HEK293T (cell line): ENCODE data around the gene GPR107.

Source experiments
- CTCF ChIA-PET: fragments of 350-600 bp; formaldehyde crosslinking; extraction: SDS; loops from one replicate; lab custom pipeline; 2021; ENCODE audit warnings: antibody characterized with exemption, inconsistent platforms; lab: Yijun Ruan, JAX
- POLR2A ChIA-PET: fragments of 350-600 bp; formaldehyde crosslinking; extraction: SDS; loops from one replicate; lab custom pipeline; 2020; ENCODE audit warnings: antibody characterized with exemption, inconsistent platforms; lab: Yijun Ruan, JAX
- DNase-seq: peaks from one replicate; pipeline ENCODE4 v3.0.0; 2012; ENCODE audit warnings: mixed read lengths; ENCODE audit errors: extremely low spot score
- ARNT ChIP-seq: fragments of 450-650 bp; IDR thresholded peaks from 2 replicates; pipeline ENCODE4 v1.6.1; 2017; ENCODE audit warnings: mild to moderate bottlenecking
- BHLHE40 ChIP-seq: fragments of 450-650 bp; IDR thresholded peaks from 2 replicates; pipeline ENCODE4 v1.6.1; 2016; ENCODE audit warnings: mild to moderate bottlenecking, moderate library complexity, borderline replicate concordance
- CTBP1 ChIP-seq: fragments of 450-650 bp; IDR thresholded peaks from 2 replicates; pipeline ENCODE4 v1.6.1; 2016; ENCODE audit warnings: borderline replicate concordance
- ELF4 ChIP-seq: fragments of 450-650 bp; IDR thresholded peaks from 2 replicates; pipeline ENCODE4 v1.6.1; 2017; ENCODE audit warnings: antibody characterized with exemption
- FOXA1 ChIP-seq: fragments of 450-650 bp; IDR thresholded peaks from 2 replicates; pipeline ENCODE4 v1.6.1; 2016; ENCODE audit warnings: mild to moderate bottlenecking
- FOXK2 ChIP-seq: fragments of 450-650 bp; IDR thresholded peaks from 2 replicates; pipeline ENCODE4 v1.6.1; 2016; ENCODE audit warnings: mild to moderate bottlenecking
- FOXM1 ChIP-seq: fragments of 450-650 bp; IDR thresholded peaks from 2 replicates; pipeline ENCODE4 v1.6.1; 2017; ENCODE audit warnings: mild to moderate bottlenecking, borderline replicate concordance
- HDGF ChIP-seq: fragments of 450-650 bp; IDR thresholded peaks from 2 replicates; pipeline ENCODE4 v1.6.1; 2017; ENCODE audit warnings: antibody characterized with exemption, borderline replicate concordance
- L3MBTL2 ChIP-seq: fragments of 450-650 bp; conservative IDR thresholded peaks from 2 replicates; pipeline ENCODE4 v1.6.1; 2016; ENCODE audit warnings: mild to moderate bottlenecking
- LEF1 ChIP-seq: fragments of 450-650 bp; IDR thresholded peaks from 2 replicates; pipeline ENCODE4 v1.6.1; 2017; ENCODE audit warnings: mild to moderate bottlenecking, borderline replicate concordance
- NFRKB ChIP-seq: fragments of 450-650 bp; IDR thresholded peaks from 2 replicates; pipeline ENCODE4 v1.6.1; 2016; ENCODE audit warnings: mild to moderate bottlenecking, moderate library complexity
- PKNOX1 ChIP-seq: fragments of 450-650 bp; IDR thresholded peaks from 2 replicates; pipeline ENCODE4 v1.6.1; 2016
- SP1 ChIP-seq: fragments of 450-650 bp; IDR thresholded peaks from 2 replicates; pipeline ENCODE4 v1.6.1; 2017
- SUZ12 ChIP-seq: fragments of 450-650 bp; IDR thresholded peaks from 2 replicates; pipeline ENCODE4 v1.6.1; 2016; ENCODE audit warnings: mild to moderate bottlenecking
- TARDBP ChIP-seq: fragments of 450-650 bp; IDR thresholded peaks from 2 replicates; pipeline ENCODE4 v1.6.1; 2016
- ZNF384 ChIP-seq: fragments of 450-650 bp; IDR thresholded peaks from 2 replicates; pipeline ENCODE4 v1.6.1; 2016

GPR107 gene

GRCh38 chr9:130174025-130174424 lies 120.3 kb downstream of the GPR107 start:
- no peak for DNase-seq
- POLR2A ChIA-PET: interaction anchor here (1.4 kb wide), 1 partner anchor 23 kb away, joined by 3 read pairs; no protein-coding TSS in a partner anchor
- CTCF ChIA-PET: no interaction called here
- TF ChIP-seq LEF1: no peak
- no peak for TF ChIP-seq TARDBP
- no peak for TF ChIP-seq FOXA1
- TF ChIP-seq SUZ12: no peak
- TF ChIP-seq L3MBTL2: no peak
- TF ChIP-seq BHLHE40: no peak
- TF ChIP-seq ARNT: no peak
- TF ChIP-seq NFRKB: no peak
- no peak for TF ChIP-seq HDGF
- TF ChIP-seq FOXK2: no peak
- no peak for TF ChIP-seq FOXM1
- TF ChIP-seq PKNOX1: no peak
- no peak for TF ChIP-seq ZNF384
- no peak for TF ChIP-seq SP1
- TF ChIP-seq CTBP1: no peak
- TF ChIP-seq ELF4: no peak

DNA sequence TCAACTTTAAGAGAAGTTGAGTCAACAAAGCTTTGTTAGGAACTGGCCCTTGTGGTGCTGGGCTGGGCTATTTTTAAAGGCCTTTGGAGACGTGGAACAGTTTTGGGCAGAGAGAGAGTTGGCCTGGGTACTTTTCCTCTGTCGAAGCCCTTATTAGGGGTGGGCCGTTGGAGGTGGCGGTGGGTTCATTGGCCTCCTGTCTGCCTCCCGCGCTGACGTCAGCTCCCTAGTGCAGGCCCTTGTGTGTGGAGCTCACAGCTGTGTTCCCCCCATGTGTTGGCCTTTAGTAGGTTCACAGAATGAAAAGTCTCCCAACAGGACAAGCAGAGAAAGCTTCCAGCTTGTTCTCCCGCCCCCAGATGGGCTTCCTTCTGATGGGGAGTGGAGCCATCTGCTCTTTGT lies 121.2 kb downstream of the GPR107 start:
- ChIA-PET POLR2A (interaction anchor here (1.4 kb wide), 1 partner anchor 23 kb away, joined by 3 read pairs; no protein-coding TSS in a partner anchor), CTCF (no interaction called here)
- TF ChIP-seq NFRKB (no peak), CTBP1 (no peak), TARDBP (no peak), LEF1 (no peak), FOXM1 (no peak)
- no peak for DNase-seq

DNA sequence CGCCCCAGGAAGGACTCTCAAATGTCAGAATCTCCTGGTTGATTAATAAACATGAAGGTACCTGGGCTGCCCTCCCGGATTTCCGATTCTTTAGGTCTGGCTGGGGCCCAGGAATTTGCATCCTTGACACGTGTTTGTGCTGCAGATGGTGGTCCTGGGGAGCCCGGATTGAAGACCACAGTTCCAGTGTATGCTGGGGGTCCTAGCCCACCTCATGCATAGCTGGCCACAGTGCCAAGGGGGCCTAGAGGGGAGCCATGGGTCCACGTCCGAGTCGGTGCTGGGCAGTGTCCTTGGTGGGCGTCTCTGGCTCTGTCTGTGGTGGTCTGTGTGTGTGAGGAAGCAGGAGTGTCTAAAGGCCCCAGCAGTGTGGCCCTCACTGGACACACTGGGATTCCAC lies 121.6 kb downstream of the GPR107 start:
- DNase-seq: no peak
- TF ChIP-seq SUZ12 (no peak), NFRKB (no peak)
- CTCF ChIA-PET: no interaction called here
- POLR2A ChIA-PET: no interaction called here

- POLR2A ChIA-PET: no interaction called here
- no peak for DNase-seq
- TF ChIP-seq CTBP1 (no peak), FOXK2 (no peak), NFRKB (no peak), SP1 (no peak), PKNOX1 (no peak), ARNT (no peak), FOXM1 (no peak), L3MBTL2 (no peak), LEF1 (no peak), TARDBP (no peak), SUZ12 (no peak), FOXA1 (no peak)
- CTCF ChIA-PET: no interaction called here
Measured at GRCh38 chr9:130176760-130177159, 123.1 kb downstream of the GPR107 start.

GRCh38 chr9:130177898-130178805 lies 124.4 kb downstream of the GPR107 start:
- TF ChIP-seq BHLHE40 (no peak), L3MBTL2 (no peak), PKNOX1 (no peak), FOXM1 (no peak), SP1 (no peak), FOXA1 (no peak), HDGF (no peak), TARDBP (no peak), LEF1 (no peak), CTBP1 (no peak), ZNF384 (no peak)
- ChIA-PET POLR2A (no interaction called here), CTCF (no interaction called here)
- no peak for DNase-seq

DNA sequence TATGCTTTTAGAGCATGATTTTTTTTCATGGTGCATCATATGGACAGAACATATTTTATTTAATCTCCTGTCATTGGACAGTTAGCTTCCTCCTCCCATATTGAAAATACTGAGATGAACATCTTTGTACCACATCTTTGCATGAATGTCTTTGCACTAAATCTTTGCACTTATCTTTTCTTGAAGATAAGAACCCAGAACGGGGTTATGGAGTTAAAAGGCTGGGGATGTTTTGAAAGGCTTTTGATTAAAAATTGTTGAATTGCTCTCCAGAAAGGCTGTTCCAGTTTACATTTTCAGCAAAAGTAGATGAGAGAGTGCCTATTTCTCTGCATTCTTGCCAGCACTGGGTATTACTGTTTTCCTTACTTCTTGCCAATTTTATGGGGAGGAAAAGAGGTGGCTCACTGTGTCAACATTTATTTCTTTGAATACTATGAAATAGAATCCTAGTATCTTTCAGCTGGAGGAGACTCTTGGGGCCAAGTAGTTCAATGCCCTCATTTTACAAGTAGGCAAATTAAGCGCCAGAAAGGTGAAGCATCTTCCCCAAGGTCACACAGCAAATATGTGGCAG lies 125.7 kb downstream of the GPR107 start:
- ChIA-PET CTCF (no interaction called here), POLR2A (no interaction called here)
- TF ChIP-seq CTBP1: no peak
- TF ChIP-seq LEF1: no peak
- no peak for TF ChIP-seq TARDBP
- no peak for TF ChIP-seq PKNOX1
- TF ChIP-seq L3MBTL2: no peak
- no peak for TF ChIP-seq ZNF384
- TF ChIP-seq FOXK2: no peak
- TF ChIP-seq SP1: no peak
- TF ChIP-seq ARNT: no peak
- TF ChIP-seq FOXM1: no peak
- no peak for TF ChIP-seq FOXA1
- TF ChIP-seq HDGF: no peak
- no peak for TF ChIP-seq NFRKB
- DNase-seq: no peak
